Anterior cingulate cortex (tissue), 58 donors: Measurements from ENCODE around the gene EIF1AD.

Source experiments
- DNase-seq, 58 donors: peaks; one replicate each; lab custom pipeline; 2025; lab: John Stamatoyannopoulos, UW

The EIF1AD gene

DNA sequence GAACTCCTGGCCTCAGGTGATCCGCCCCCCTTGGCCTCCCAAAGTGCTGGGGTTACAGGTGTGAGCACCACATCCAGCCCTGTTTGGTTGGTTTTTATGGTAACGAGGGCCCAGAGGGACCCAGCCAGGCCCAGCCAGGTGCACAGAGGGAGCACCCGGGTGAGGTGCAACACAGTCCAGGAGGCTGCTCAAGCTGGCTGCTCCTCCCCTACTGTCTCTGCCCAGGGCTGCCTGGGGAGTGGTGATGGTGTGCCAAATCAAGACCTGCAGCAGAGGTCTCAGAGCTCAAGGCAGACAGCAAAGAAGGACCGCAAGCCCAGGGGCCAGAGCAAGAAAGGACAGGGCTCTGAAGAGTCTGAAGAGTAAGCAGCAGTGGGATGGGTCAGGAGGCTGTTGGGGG lies 55.3 kb downstream of the EIF1AD start:
- no peak for DNase-seq
